CD1c-positive myeloid dendritic cell (primary cell): ENCODE results near the gene DBH.
"Not testable (repeated sequence)": the region's sequence is repeated elsewhere in the genome, so short reads cannot be mapped to it uniquely, and the experiment has no call there.

Experiments used
- DNase-seq: peaks from one replicate; pipeline ENCODE4 v3.0.0-alpha.2; 2016; ENCODE audit errors: extremely low spot score

The DBH gene

GRCh38 chr9:133626008-133626407 is 10.2 kb upstream of the DBH start:
- DNase-seq: not testable (repeated sequence)

DNA sequence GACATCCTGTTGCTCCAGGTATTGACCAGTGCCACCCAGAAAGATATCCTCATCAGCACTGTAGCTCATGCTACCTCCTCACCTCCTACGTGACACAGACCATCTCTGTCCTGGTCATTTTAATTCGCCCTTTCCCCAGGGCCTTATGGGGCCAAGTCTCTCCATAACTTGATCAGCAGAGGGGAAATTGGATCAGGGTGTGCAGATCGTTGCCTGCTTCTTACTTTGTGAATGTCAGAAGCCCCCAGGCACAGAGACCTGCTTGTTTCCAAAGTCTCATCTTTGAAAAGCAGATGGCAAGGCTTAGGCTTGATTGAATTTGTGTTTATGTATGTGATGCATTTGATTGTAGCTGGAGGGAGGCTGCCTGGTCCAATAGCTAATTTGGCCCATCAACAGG is 8.8 kb upstream of the DBH start:
- no peak for DNase-seq

DNA sequence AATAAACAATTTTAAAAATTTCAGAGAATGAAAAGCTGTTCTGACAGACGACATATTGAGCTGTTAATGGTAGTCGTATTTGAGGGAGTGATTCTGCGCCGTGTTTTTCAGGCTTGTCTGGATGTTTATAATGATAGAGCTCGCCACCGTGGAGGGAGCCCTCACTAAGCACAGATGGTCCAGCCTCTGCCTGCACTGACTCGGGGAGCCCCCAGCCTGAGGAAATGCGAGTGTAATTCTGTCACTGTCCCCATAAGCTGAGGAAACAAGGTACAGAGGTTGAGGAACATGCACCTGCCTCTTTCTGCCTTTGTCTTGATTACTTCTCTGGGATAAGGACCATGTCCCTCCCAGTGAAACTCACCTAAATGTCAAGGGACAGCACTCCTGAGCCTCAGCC is 7.4 kb upstream of the DBH start:
- no peak for DNase-seq

GRCh38 chr9:133629221-133630110 is 6.7 kb upstream of the DBH start:
- DNase-seq: no peak

GRCh38 chr9:133631111-133631510 is 5.1 kb upstream of the DBH start:
- no peak for DNase-seq

DNA sequence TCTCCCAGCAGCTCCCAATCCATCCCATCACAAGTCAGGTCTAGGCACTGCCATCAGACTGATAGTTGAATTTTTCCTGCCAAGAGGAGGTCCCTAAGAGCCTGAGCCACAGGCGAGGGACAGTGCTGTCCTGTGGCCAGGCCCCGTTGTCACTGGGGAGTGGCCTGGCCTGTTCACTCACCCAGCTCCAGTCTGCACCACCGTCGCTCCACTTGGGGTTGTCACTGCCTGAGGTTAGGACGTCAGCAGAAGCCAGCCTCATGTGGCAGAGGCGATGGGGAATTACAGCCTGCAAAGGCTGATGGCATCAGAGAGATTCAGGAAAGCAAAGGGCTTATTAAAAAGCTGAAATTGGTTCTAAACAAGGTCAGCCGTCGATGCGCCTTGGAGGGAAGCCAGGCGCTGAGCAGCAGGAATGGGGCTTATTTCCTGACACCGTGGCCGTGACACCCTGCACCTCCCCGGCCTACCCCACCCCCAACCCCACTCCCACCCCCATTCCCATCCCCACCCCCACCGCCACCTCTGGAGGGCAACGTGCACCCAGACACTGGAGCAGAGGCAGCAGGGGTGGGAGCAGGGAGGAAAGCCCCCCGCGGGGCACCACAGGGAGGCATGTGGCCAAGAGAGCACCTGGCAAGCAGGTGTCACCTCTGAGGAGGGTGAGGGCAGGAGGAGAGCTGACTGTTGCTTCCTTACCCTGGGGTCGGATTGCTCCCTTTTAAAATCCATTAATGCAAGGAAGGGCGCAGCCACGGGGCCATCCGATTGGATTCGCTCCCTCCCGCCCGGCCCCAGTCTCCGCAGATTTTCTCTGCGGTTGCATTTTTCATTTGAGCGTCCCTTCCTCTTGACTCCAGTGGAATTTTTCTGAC is 3.1 kb upstream of the DBH start:
- no peak for DNase-seq

GRCh38 chr9:133633681-133634080 is 2.5 kb upstream of the DBH start:
- no peak for DNase-seq

DNA sequence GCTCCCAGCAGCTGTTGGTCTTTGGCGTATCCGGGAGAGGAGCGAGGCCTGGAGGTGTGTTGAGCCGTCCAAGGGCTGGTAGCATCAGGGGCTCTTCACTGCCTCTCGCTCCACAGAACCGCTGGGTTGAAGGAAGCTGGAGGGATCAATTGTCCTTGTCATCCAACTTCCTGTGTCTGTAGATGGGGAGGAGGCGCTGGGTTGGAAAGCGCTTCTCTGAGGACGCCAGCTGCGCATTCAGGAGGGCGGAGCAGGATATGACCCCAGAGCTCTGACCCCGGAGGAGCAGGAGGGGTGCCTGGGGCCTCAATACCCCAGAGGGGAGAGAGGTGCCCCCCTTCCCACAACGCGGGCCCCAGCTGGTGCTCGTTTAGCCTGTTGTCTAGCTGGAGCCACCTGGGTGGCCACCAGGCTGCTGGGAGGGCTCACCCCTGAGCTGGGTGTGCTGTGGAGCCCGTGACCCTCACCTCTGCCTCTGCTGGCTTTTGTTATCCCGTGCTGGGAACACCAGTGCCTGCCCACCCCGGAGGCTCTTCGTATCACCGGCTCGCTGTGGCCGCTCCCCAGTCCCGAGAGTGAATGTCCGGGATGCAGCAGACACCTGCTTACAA is 2.0 kb upstream of the DBH start:
- no peak for DNase-seq

DNA sequence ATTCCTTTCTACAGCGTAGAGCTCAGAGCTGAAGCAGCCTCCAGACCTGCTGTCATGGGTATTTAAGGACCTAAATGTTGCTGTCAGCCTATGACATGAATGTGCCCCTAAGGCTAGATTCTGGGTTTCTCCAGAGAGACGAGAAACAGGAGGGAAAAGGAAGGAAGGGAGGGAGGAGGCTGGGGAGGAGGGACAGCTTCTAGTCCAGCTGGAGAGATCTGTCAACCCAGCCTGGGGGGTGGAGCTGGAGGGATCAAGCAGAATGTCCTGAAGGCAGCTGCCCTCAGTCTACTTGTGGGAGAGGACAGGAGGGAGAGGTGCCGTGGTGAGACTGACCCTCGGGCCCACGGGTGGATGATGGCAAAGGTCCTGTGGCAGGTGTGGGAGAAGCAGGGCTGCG is 1.1 kb upstream of the DBH start:
- DNase-seq: no peak

DNA sequence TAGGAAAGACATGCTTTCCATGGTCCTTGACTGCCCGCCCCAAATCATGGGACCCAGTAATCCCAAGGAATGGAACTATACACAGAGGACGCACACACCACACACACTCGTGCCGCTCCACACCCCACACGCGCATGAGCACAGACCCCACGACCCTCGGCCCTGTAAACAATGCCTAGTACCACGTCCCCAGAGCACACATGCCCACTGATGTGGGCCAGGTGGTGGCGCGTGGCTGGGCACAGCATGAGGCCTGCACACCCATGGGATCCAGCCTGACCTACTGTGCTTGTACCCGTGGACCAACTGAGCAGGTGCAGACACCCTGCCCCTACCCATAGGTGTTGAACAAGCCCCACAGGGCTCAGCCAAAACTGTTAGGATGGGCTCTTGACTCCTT is 739 bp downstream of the DBH start:
- no peak for DNase-seq

GRCh38 chr9:133637451-133638055 is 1.4 kb downstream of the DBH start:
- no peak for DNase-seq

DNA sequence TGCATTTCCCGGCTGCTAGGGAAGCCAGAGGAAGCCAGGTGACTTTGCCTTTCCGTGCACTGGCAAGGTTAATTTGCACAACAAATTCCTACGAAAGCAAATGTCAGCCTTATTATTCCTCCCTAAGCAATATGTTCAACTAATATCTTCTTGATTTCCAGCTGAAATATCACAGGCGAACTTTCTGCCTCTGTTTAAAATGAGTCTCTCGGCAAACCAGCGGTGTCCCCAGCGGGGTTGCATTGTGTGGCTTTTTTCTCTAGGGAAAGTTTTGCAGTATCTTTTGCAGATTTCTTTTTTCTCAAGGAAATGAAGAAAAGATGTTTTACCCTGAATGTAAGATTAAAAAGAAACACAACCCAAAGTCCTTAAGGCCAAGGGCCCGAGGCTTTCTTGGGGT is 1.9 kb downstream of the DBH start:
- no peak for DNase-seq

GRCh38 chr9:133638711-133639110 is 2.5 kb downstream of the DBH start:
- DNase-seq: no peak

- DNase-seq: no peak
These were observed 3.5 kb downstream of the DBH start for GRCh38 chr9:133639613-133640012.

- DNase-seq: no peak
These were observed 4.0 kb downstream of the DBH start for GRCh38 chr9:133640160-133640559.

DNA sequence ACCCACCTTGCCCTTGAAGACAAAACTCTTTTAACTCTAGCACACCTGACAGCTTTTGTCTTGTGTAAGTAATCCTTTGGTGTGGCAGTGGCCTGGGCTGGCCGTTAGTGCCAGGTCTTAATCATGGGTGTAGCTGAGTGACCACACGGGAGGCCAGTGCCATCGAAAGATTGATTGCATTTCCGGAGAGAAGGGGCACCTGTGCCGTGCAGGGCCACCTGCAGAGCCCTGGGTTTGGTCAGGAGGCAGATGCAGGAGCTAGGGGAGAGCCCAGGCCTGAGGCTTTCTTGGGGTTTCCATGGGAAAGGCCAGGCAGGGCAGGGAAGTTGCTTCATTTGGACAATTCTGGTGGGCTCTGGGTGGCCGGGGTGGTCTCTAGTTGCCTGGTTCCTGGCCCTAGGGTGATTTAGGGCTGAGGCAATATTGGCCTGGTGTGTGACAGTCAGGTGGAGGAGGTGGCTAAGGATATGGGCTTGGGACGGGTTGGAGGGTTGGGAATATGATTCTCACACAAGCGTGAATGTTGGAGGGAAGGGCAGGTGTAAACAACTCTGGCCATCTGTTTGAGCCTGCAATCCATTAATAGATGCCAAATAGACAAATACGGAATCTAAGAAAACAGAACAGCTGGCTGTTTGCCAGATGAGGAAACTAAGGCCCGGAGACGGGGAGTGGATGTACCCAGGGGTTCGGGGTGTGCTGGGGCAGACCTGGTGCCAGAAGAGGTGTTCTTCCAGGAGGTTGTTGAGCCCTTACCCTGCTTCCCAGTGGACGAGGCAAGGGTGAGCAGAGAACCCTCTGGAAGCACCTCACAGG is 4.6 kb downstream of the DBH start:
- DNase-seq: no peak

DNA sequence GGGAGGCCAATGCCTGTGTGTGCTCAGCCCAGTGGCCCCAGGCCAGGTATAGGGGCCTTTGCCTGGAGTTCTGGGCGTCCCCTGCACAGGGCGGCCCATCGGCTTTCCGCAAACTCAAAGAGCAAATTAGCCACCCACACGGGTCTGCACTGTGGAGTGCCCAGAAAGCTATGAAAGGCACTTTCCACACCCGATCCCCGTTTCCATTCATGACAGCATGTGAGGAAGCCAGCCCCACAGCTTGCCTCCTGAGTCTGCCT is 5.2 kb downstream of the DBH start:
- DNase-seq: no peak

GRCh38 chr9:133641861-133642595 is 5.9 kb downstream of the DBH start:
- no peak for DNase-seq

GRCh38 chr9:133642708-133643361 is 6.7 kb downstream of the DBH start:
- DNase-seq: no peak

DNA sequence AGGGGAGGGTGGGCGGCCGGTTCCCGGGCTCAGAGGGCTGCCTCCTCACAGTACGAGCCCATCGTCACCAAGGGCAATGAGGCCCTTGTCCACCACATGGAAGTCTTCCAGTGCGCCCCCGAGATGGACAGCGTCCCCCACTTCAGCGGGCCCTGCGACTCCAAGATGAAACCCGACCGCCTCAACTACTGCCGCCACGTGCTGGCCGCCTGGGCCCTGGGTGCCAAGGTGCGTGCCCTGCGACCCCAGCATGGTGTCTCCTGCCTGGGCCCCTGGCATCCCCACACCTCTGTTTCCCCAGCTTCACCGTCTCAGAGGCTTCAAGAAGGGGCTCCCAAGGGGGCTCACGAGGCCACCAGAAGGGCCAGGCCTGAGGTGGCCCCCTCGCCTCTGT is 7.2 kb downstream of the DBH start:
- DNase-seq: no peak
